ENCODE data around the gene VPS35. TPM values are rescaled to one million over a fixed set of nuclear protein-coding genes. Genes with fewer than 3 reads are reported as not detected.

VPS35 gene
- polyA plus RNA-seq, 1 donor from 2014 or later = 155 TPM

DNA sequence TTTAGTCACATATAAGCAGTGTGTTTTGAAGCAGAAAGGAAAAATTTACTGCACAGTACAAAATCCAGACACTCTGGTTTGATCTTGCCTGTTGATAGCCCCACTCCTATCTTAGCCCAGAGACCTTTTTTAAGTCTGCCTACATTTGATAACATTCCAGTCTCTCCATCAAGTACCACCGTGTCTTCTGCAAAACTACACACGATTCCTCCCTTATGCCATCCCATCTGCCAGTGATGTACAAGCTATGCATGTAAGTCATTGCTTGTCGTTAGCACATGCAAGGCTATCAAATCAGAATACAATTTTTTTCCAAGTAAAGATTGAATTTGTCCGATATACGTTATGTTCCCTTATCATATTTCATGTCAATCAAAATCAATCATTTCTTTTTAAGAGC is 82.7 kb downstream of the VPS35 start:
- Histone ChIP-seq H3K4me2 (ENCODE audit: low read length) (no peak overlapping the region), H3K4me3 (ENCODE audit: low read length) (no peak overlapping the region), H3F3A (ENCODE audit: insufficient read depth, low read length, poor library complexity, severe bottlenecking) (no peaks in the 10 kb centered on the region), H3K79me2 (replicated peaks; ENCODE audit: insufficient read depth, low read length) (no peaks in the 10 kb centered on the region), H3K9me2 (ENCODE audit: insufficient read depth, low read length) (no peaks in the 10 kb centered on the region), H3K36me3 (ENCODE audit: insufficient read depth, low read length) (no peaks in the 10 kb centered on the region), H3K27me3 (ENCODE audit: insufficient read depth, low read depth, low read length) (no peaks in the 10 kb centered on the region), H4K20me1 (ENCODE audit: insufficient read depth) (no peaks in the 10 kb centered on the region), H3K9me3 (ENCODE audit: low read length) (no peaks in the 10 kb centered on the region), H3K27ac (ENCODE audit: low read length) (no peak overlapping the region), H2AFZ (ENCODE audit: low read depth, low read length) (no peak overlapping the region), H3K9ac (ENCODE audit: low read length) (no peak overlapping the region)
- TF ChIP-seq SMC3 (conservative IDR thresholded peaks at IDR 0.05; ENCODE audit: poor library complexity) (no peak), TAF1 (IDR thresholded peaks at IDR 0.05; ENCODE audit: low read depth) (no peak), MXI1 (conservative IDR thresholded peaks at IDR 0.05; ENCODE audit: poor library complexity, severe bottlenecking) (no peak)

Other genes starting within 250 kb of the VPS35 start
- gene SHCBP1, start 67.8 kb downstream of the VPS35 start, polyA plus RNA-seq = 0.54 and 1.1 TPM in 2 replicates
- 21.2 and 26.8 TPM in 2 replicates for gene ORC6, start 481 bp upstream of the VPS35 start, polyA plus RNA-seq
- 0.07 TPM in 1 of 2 replicates, not detected in the other for gene MYLK3, start 59.2 kb upstream of the VPS35 start, polyA plus RNA-seq
- gene C16orf87, start 142.0 kb upstream of the VPS35 start, polyA plus RNA-seq = 24.5 and 27.5 TPM in 2 replicates
- gene GPT2, start 195.2 kb upstream of the VPS35 start, polyA plus RNA-seq = 23.9 and 27.3 TPM in 2 replicates